K562 (cell line): Measurements from ENCODE around the gene STAM2. TPM values are rescaled to one million over a fixed set of nuclear protein-coding genes. Genes with fewer than 3 reads are reported as not detected.
A peak's percentile ranks its signal among the peaks of the same experiment; 100 is the strongest.

Experiments
- ADNP ChIP-seq: fragments of 200-800 bp; sonication (Bioruptor generic); IDR thresholded peaks from 2 replicates; pipeline ENCODE4 v1.6.1; 2016; ENCODE audit warnings: missing genetic modification characterization, missing compliant biosample characterization
- BACH1 ChIP-seq: fragments of 200-800 bp; sonication (Bioruptor generic); IDR thresholded peaks from 2 replicates; pipeline ENCODE4 v1.6.1; 2016; ENCODE audit warnings: missing genetic modification characterization, missing compliant biosample characterization
- CBX1 ChIP-seq: sonication (generic); IDR thresholded peaks from 2 replicates; pipeline ENCODE4 v1.6.1; 2016; ENCODE audit warnings: antibody characterized with exemption, low read depth, mild to moderate bottlenecking
- COPS2 ChIP-seq: fragments of 450-650 bp; conservative IDR thresholded peaks from 2 replicates; pipeline ENCODE4 v1.6.1; 2016; ENCODE audit warnings: mild to moderate bottlenecking, moderate library complexity
- EHMT2 ChIP-seq: fragments of 450-650 bp; IDR thresholded peaks from 2 replicates; pipeline ENCODE4 v1.6.1; 2018; ENCODE audit warnings: antibody characterized with exemption
- EP300 ChIP-seq: IDR thresholded peaks from 2 replicates; pipeline ENCODE4 v1.6.1; 2012; ENCODE audit warnings: low read length, improper control_type of control experiment
- GABPB1 ChIP-seq: sonication (generic); formaldehyde crosslinking; IDR thresholded peaks from 2 replicates; pipeline ENCODE4 v1.8.0; 2022; ENCODE audit warnings: mild to moderate bottlenecking, missing genetic modification reagents
- GATAD2A ChIP-seq: fragments of 450-650 bp; IDR thresholded peaks from 2 replicates; pipeline ENCODE4 v1.6.1; 2017
- KAT2B ChIP-seq: IDR thresholded peaks from one replicate; pipeline ENCODE4 v1.6.1; 2012; ENCODE audit warnings: low read depth, mild to moderate bottlenecking, control low read depth, inconsistent platforms, low read length, moderate library complexity
- KLF16 ChIP-seq: IDR thresholded peaks from 2 replicates; pipeline ENCODE4 v1.6.1; 2016; ENCODE audit warnings: antibody characterized with exemption
- NFXL1 ChIP-seq: fragments of 450-650 bp; formaldehyde crosslinking; IDR thresholded peaks from 2 replicates; pipeline ENCODE4 v1.4.0; 2021; ENCODE audit warnings: mild to moderate bottlenecking
- PHF20 ChIP-seq: fragments of 450-650 bp; IDR thresholded peaks from 2 replicates; pipeline ENCODE4 v1.6.1; 2018; ENCODE audit not compliant: partially characterized antibody
- POLR2AphosphoS2 ChIP-seq: IDR thresholded peaks from 2 replicates; pipeline ENCODE4 v1.6.1; 2012; ENCODE audit warnings: low read length, improper control_type of control experiment
- RBFOX2 ChIP-seq: fragments of 200-400 bp; formaldehyde crosslinking; IDR thresholded peaks from 2 replicates; pipeline ENCODE4 v1.6.1; 2017; ENCODE audit warnings: low read depth, mild to moderate bottlenecking, low read length, moderate library complexity
- RUNX1 ChIP-seq: sonication (generic); IDR thresholded peaks from 2 replicates; pipeline ENCODE4 v1.6.1; 2016; ENCODE audit warnings: antibody characterized with exemption, low read depth
- TGIF2 ChIP-seq: sonication (generic); formaldehyde crosslinking; IDR thresholded peaks from 2 replicates; pipeline ENCODE4 v1.8.1; 2022; ENCODE audit warnings: mild to moderate bottlenecking, missing genetic modification reagents, moderate library complexity
- ZNF121 ChIP-seq: sonication (generic); formaldehyde crosslinking; conservative IDR thresholded peaks from 2 replicates; pipeline ENCODE4 v1.8.0; 2022; ENCODE audit warnings: missing genetic modification reagents
- ZNF668 ChIP-seq: fragments of 250-450 bp; sonication (Bioruptor Pico); IDR thresholded peaks from 2 replicates; pipeline ENCODE4 v1.8.0; 2022; ENCODE audit warnings: mild to moderate bottlenecking, inconsistent platforms
- ZSCAN32 ChIP-seq: fragments of 450-650 bp; formaldehyde crosslinking; IDR thresholded peaks from 2 replicates; pipeline ENCODE4 v1.4.0; 2020; ENCODE audit warnings: mild to moderate bottlenecking, moderate library complexity
- polyA plus RNA-seq, 8 experiments: library from polyadenylated mRNA; depleted of rRNA in 4 of 8; stranded (reverse) in 5 of 8; unstranded in 3 of 8; fragments of >200 nt; fragmentation: Nextera tagmentation in 2 of 8; fragmentation: Illumina TruSeq in 1 of 8; extraction: Ambion mirVana in 2 of 8; extraction: Trizol in 1 of 8; gene quantifications; 2 replicates each; pipeline versions ENCODE4 v1.2.1 to v1.2.3, GENCODE V29; 2011 to 2014; ENCODE audit warnings: inconsistent platforms in 1 of 8, missing spikeins in 1 of 8
- total RNA-seq, 7 experiments: library from RNA; depleted of rRNA in 6 of 7; stranded (reverse); fragments of >200 nt in 6 of 7; fragmentation: Illumina TruSeq in 2 of 7; extraction: Trizol in 2 of 7; gene quantifications; 2 replicates each; pipeline versions ENCODE4 v1.2.1 to v1.2.3, GENCODE V29; 2011 to 2021; ENCODE audit warnings: low replicate concordance in 1 of 7
- TF ChIP-seq, protein P1 (sequence below): sonication (generic); formaldehyde crosslinking; IDR thresholded peaks from 2 replicates; pipeline ENCODE4 v1.8.0; 2022; ENCODE audit warnings: missing genetic modification reagents, mild to moderate bottlenecking, moderate library complexity, borderline replicate concordance
- TF ChIP-seq, protein P2 (sequence below): fragments of 250-450 bp; sonication (Bioruptor Pico); IDR thresholded peaks from 2 replicates; pipeline ENCODE4 v1.4.0; 2020; ENCODE audit warnings: borderline replicate concordance
- TF ChIP-seq, protein P3 (sequence below): fragments of 200-400 bp; formaldehyde crosslinking; IDR thresholded peaks from 2 replicates; pipeline ENCODE4 v1.6.1; 2017; ENCODE audit warnings: mild to moderate bottlenecking, low read depth, low read length, moderate library complexity
- TF ChIP-seq, protein P4 (sequence below): sonication (generic); formaldehyde crosslinking; IDR thresholded peaks from 2 replicates; pipeline ENCODE4 v1.8.1; 2023; ENCODE audit warnings: mild to moderate bottlenecking, missing genetic modification reagents

The STAM2 gene
- total and polyA plus RNA-seq, 9 of the 15 experiments (the other 6 are each of a cell fraction or from before 2014, with no cell fraction given), result 4.5 to 13.9 (median 8.7) TPM

DNA sequence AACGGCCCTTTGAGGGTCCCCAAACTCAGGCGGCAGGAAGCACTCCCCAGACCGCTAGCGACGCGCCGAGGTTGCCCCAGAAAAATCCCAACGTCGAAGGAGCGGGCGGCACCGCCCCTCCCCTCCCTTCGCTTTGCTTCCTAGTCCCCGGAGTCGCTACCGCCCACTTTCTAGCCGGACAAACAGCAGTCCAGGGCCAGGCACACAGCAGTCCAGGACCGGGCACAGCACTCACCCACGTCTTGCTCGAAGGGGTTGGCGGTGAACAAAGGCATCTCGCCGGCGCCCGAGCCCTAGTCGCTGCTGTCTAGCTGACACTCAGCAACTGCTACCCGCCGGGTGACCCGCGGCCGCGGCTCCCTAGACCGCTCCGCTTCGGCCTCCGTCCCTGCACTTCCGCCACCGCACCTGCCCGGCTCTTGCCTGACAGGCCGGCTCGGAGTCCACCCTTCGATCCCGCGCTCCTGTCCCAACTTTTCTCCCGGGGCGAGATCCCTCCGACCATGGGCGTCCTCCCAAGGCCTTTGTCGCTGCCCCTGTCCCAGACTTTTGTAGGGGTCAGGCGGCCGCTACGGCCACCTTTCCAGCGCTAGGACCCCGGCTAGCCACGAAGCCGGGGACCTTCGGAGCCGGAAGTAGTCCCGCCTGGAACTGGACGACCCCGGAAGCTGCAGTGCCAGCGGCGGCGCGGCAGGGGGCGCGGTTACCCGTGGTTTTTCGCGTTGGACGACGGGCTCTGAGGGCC, at the start of gene STAM2 (continued):
- TF ChIP-seq TGIF2 (CRISPR knock-in tag) (no peak), NFXL1 (CRISPR knock-in tag) (no peak), CBX1 (peak; percentile 96), GATAD2A (no peak), COPS2 (no peak), POLR2AphosphoS2 (no peak; the same call in 1 of the 2 replicates), EHMT2 (peak; percentile 88; the same call in 1 of the 2 replicates), ADNP (tag) (no peak), BACH1 (no peak), ZNF121 (CRISPR knock-in tag) (no peak), ZSCAN32 (CRISPR knock-in tag) (no peak), EP300 (peak; percentile 45), PHF20 (peak; percentile 90), RUNX1 (no peak; the same call in 1 of the 2 replicates), GABPB1 (CRISPR knock-in tag) (peak; percentile 94), RBFOX2 (peak; percentile 98), KLF16 (peak; percentile 37), KAT2B (no peak), ZNF668 (CRISPR knock-in tag) (no peak)
- TF ChIP-seq, protein P1, sequence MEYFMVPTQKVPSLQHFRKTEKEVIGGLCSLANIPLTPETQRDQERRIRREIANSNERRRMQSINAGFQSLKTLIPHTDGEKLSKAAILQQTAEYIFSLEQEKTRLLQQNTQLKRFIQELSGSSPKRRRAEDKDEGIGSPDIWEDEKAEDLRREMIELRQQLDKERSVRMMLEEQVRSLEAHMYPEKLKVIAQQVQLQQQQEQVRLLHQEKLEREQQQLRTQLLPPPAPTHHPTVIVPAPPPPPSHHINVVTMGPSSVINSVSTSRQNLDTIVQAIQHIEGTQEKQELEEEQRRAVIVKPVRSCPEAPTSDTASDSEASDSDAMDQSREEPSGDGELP (CRISPR knock-in tag), result peak; percentile 77; the same call in 1 of the 2 replicates
- TF ChIP-seq, protein P2, sequence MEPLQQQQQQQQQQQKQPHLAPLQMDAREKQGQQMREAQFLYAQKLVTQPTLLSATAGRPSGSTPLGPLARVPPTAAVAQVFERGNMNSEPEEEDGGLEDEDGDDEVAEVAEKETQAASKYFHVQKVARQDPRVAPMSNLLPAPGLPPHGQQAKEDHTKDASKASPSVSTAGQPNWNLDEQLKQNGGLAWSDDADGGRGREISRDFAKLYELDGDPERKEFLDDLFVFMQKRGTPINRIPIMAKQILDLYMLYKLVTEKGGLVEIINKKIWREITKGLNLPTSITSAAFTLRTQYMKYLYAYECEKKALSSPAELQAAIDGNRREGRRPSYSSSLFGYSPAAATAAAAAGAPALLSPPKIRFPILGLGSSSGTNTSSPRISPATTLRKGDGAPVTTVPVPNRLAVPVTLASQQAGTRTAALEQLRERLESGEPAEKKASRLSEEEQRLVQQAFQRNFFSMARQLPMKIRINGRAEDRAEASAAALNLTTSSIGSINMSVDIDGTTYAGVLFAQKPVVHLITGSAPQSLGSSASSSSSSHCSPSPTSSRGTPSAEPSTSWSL (CRISPR knock-in tag), result no peak
- TF ChIP-seq, protein P3, sequence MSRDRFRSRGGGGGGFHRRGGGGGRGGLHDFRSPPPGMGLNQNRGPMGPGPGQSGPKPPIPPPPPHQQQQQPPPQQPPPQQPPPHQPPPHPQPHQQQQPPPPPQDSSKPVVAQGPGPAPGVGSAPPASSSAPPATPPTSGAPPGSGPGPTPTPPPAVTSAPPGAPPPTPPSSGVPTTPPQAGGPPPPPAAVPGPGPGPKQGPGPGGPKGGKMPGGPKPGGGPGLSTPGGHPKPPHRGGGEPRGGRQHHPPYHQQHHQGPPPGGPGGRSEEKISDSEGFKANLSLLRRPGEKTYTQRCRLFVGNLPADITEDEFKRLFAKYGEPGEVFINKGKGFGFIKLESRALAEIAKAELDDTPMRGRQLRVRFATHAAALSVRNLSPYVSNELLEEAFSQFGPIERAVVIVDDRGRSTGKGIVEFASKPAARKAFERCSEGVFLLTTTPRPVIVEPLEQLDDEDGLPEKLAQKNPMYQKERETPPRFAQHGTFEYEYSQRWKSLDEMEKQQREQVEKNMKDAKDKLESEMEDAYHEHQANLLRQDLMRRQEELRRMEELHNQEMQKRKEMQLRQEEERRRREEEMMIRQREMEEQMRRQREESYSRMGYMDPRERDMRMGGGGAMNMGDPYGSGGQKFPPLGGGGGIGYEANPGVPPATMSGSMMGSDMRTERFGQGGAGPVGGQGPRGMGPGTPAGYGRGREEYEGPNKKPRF, result no peak
- TF ChIP-seq, protein P4, sequence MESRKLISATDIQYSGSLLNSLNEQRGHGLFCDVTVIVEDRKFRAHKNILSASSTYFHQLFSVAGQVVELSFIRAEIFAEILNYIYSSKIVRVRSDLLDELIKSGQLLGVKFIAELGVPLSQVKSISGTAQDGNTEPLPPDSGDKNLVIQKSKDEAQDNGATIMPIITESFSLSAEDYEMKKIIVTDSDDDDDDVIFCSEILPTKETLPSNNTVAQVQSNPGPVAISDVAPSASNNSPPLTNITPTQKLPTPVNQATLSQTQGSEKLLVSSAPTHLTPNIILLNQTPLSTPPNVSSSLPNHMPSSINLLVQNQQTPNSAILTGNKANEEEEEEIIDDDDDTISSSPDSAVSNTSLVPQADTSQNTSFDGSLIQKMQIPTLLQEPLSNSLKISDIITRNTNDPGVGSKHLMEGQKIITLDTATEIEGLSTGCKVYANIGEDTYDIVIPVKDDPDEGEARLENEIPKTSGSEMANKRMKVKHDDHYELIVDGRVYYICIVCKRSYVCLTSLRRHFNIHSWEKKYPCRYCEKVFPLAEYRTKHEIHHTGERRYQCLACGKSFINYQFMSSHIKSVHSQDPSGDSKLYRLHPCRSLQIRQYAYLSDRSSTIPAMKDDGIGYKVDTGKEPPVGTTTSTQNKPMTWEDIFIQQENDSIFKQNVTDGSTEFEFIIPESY, result no peak; the same call in 1 of the 2 replicates
